Fibroblast of lung (primary cell): ENCODE measurements around the gene CAVIN1.
"Not testable (repeated sequence)": the region's sequence is repeated elsewhere in the genome, so short reads cannot be mapped to it uniquely, and the experiment has no call there.

Experiments
- EZH2 ChIP-seq: IDR thresholded peaks from 2 replicates; pipeline ENCODE4 v1.5.1; 2012; ENCODE audit warnings: low read length, control low read depth, mild to moderate bottlenecking; ENCODE audit errors: missing control alignments
- TF ChIP-seq, protein P1 (sequence below), 2 donors: IDR thresholded peaks in 1 of 2; conservative IDR thresholded peaks in 1 of 2; 1 replicate in 1 of 2; 2 replicates in 1 of 2; pipeline ENCODE4 v1.5.1; 2011 to 2012; ENCODE audit warnings: low read length in 2 of 2, control low read depth in 1 of 2, inconsistent platforms in 1 of 2, low read depth in 1 of 2, mild to moderate bottlenecking in 1 of 2

DNA sequence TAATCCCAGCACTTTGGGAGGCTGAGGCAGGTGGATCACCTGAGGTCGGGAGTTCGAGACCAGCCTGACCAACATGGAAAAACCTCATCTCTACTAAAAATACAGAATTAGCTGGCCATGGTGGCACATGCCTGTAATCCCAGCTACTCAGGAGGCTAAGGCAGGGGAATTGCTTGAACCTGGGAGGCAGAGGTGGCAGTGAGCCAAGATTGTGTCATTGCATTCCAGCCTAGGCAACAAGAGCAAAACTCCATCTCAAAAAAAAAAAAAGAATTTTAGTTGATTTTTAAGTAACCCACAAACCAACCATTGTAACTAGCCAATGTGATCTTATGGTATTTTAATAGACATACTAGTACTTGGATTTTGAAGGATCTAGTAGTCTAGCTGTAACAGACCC is 62.7 kb downstream of the CAVIN1 start:
- TF ChIP-seq, protein P1, sequence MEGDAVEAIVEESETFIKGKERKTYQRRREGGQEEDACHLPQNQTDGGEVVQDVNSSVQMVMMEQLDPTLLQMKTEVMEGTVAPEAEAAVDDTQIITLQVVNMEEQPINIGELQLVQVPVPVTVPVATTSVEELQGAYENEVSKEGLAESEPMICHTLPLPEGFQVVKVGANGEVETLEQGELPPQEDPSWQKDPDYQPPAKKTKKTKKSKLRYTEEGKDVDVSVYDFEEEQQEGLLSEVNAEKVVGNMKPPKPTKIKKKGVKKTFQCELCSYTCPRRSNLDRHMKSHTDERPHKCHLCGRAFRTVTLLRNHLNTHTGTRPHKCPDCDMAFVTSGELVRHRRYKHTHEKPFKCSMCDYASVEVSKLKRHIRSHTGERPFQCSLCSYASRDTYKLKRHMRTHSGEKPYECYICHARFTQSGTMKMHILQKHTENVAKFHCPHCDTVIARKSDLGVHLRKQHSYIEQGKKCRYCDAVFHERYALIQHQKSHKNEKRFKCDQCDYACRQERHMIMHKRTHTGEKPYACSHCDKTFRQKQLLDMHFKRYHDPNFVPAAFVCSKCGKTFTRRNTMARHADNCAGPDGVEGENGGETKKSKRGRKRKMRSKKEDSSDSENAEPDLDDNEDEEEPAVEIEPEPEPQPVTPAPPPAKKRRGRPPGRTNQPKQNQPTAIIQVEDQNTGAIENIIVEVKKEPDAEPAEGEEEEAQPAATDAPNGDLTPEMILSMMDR (conservative IDR thresholded peaks at IDR 0.05 in 1 of 2, IDR thresholded peaks at IDR 0.05 in 1 of 2; ENCODE audit: low read depth in 1 of 2, low read length in 2 of 2) = not testable (repeated sequence)
- TF ChIP-seq EZH2 = not testable (repeated sequence)
